ENCODE results near the gene ZMIZ1.

- TF ChIP-seq POLR2AphosphoS5 (IDR thresholded peaks at IDR 0.05; ENCODE audit: low read depth, low read length) (no peak), YY1 (IDR thresholded peaks at IDR 0.05; ENCODE audit: extremely low read depth, insufficient replicate concordance, low read depth, low read length) (no peak), REST (IDR thresholded peaks at IDR 0.05; ENCODE audit: low read depth) (no peak), CTCF (IDR thresholded peaks at IDR 0.05 in 2 of 3, conservative IDR thresholded peaks at IDR 0.05 in 1 of 3; ENCODE audit: borderline replicate concordance in 1 of 3, insufficient read depth in 1 of 3, low read depth in 2 of 3, low read length in 2 of 3) (no peak), SRF (IDR thresholded peaks at IDR 0.05; ENCODE audit: low read depth) (no peak), EZH2 (IDR thresholded peaks at IDR 0.05) (no peak), FOSL1 (IDR thresholded peaks at IDR 0.05; ENCODE audit: low read depth) (no peak)
Observed at GRCh38 chr10:79244068-79244442, 175.3 kb downstream of the ZMIZ1 start.
